Activated T-helper 2 cell treated with anti-CD3 and anti-CD28 coated beads, Interferon-gamma antibody, Interleukin-2, Interleukin-4, amounts not matched to agents 10 μg/mL and 5 μg/mL and 100 μg/mL, durations not matched to agents 14 hours and 24 hours and 36 hours (primary cell): ENCODE measurements around the gene SF3B3. TPM values are rescaled to one million over a fixed set of nuclear protein-coding genes. Genes with fewer than 3 reads are reported as not detected.
A peak's percentile ranks its signal among the peaks of the same experiment; 100 is the strongest.

ENCODE experiments used
- DNase-seq: peaks from one replicate; pipeline ENCODE4 v3.0.0; 2021; ENCODE audit warnings: low spot score
- H3K27ac Mint-ChIP-seq: one replicate; pipeline ENCODE4 v1.8.0; 2021; ENCODE audit warnings: mixed read lengths
- H3K27me3 Mint-ChIP-seq: one replicate; pipeline ENCODE4 v1.8.0; 2021; ENCODE audit warnings: low read depth, mixed read lengths
- H3K36me3 Mint-ChIP-seq: one replicate; pipeline ENCODE4 v1.8.0; 2021; ENCODE audit warnings: low read depth, mixed read lengths
- H3K4me1 Mint-ChIP-seq: one replicate; pipeline ENCODE4 v1.8.0; 2021; ENCODE audit warnings: low read depth, mixed read lengths
- H3K4me3 Mint-ChIP-seq: one replicate; pipeline ENCODE4 v1.8.0; 2021; ENCODE audit warnings: low read depth, mild to moderate bottlenecking, moderate library complexity, mixed read lengths
- H3K9me3 Mint-ChIP-seq: one replicate; pipeline ENCODE4 v1.8.0; 2021; ENCODE audit warnings: mixed read lengths
- intact Hi-C: fragments of 100-400 bp; cut with micrococcal nuclease; formaldehyde crosslinking; loops from one replicate; pipeline ENCODE4 v1.15.1; 2023
- total RNA-seq: library from RNA; stranded (reverse); gene quantifications from 2 replicates; pipeline ENCODE4 v1.2.3, GENCODE V29; 2022

SF3B3 gene
- total RNA-seq, 1 donor from 2014 or later, result 520 TPM

GRCh38 chr16:70573451-70574121 lies 50.0 kb downstream of the SF3B3 start:
- intact Hi-C loops, result no loop called here
- H3K27ac Mint-ChIP-seq, result no peak overlapping the region
- peaks cover 66% of the 10 kb centered on the region for H3K36me3 Mint-ChIP-seq
- H3K9me3 Mint-ChIP-seq, result no peaks in the 10 kb centered on the region
- DNase-seq, result no peak
- H3K4me1 Mint-ChIP-seq, result peaks cover 11% of the 10 kb centered on the region
- no peaks in the 10 kb centered on the region for H3K27me3 Mint-ChIP-seq
- H3K4me3 Mint-ChIP-seq, result no peak overlapping the region

GRCh38 chr16:70574595-70575271 lies 51.1 kb downstream of the SF3B3 start:
- intact Hi-C loops, result loop anchor here (5.0 kb wide), 1 partner anchor 78 kb away; no protein-coding TSS in a partner anchor

GRCh38 chr16:70575376-70575775 lies 51.8 kb downstream of the SF3B3 start:
- no peaks in the 10 kb centered on the region for H3K27me3 Mint-ChIP-seq
- no peak for DNase-seq
- H3K27ac Mint-ChIP-seq, result no peak overlapping the region
- peaks cover 50% of the 10 kb centered on the region for H3K36me3 Mint-ChIP-seq
- H3K4me1 Mint-ChIP-seq, result peaks cover 11% of the 10 kb centered on the region
- H3K4me3 Mint-ChIP-seq, result no peak overlapping the region
- no peaks in the 10 kb centered on the region for H3K9me3 Mint-ChIP-seq
- intact Hi-C loops, result loop anchor here (5.0 kb wide), 1 partner anchor 77 kb away; no protein-coding TSS in a partner anchor

More at GRCh38 chr16:70574595-70575271, 51.1 kb downstream of the SF3B3 start:
- no peak overlapping the region for H3K27ac Mint-ChIP-seq
- H3K4me3 Mint-ChIP-seq, result no peak overlapping the region
- H3K4me1 Mint-ChIP-seq, result peaks cover 11% of the 10 kb centered on the region
- peaks cover 54% of the 10 kb centered on the region for H3K36me3 Mint-ChIP-seq
- DNase-seq, result no peak
- H3K9me3 Mint-ChIP-seq, result no peaks in the 10 kb centered on the region
- H3K27me3 Mint-ChIP-seq, result no peaks in the 10 kb centered on the region

GRCh38 chr16:70576431-70577255 lies 53.0 kb downstream of the SF3B3 start:
- peaks cover 37% of the 10 kb centered on the region for H3K36me3 Mint-ChIP-seq
- H3K9me3 Mint-ChIP-seq, result no peaks in the 10 kb centered on the region
- no peaks in the 10 kb centered on the region for H3K27me3 Mint-ChIP-seq
- H3K4me1 Mint-ChIP-seq, result peaks cover 7% of the 10 kb centered on the region
- no peak overlapping the region for H3K4me3 Mint-ChIP-seq
- peak overlapping the region; percentile 25 for H3K27ac Mint-ChIP-seq
- intact Hi-C loops, result loop anchor here (5.0 kb wide), 1 partner anchor 76 kb away; no protein-coding TSS in a partner anchor
- no peak for DNase-seq

GRCh38 chr16:70577256-70577698 lies 53.7 kb downstream of the SF3B3 start:
- no peak overlapping the region for H3K27ac Mint-ChIP-seq
- H3K36me3 Mint-ChIP-seq, result peaks cover 31% of the 10 kb centered on the region
- H3K9me3 Mint-ChIP-seq, result no peaks in the 10 kb centered on the region
- no peaks in the 10 kb centered on the region for H3K27me3 Mint-ChIP-seq
- no peak overlapping the region for H3K4me3 Mint-ChIP-seq
- intact Hi-C loops, result loop anchor here (5.0 kb wide), 1 partner anchor 75 kb away; no protein-coding TSS in a partner anchor
- peaks cover 6% of the 10 kb centered on the region for H3K4me1 Mint-ChIP-seq
- DNase-seq, result no peak

- peaks cover 24% of the 10 kb centered on the region for H3K36me3 Mint-ChIP-seq
- H3K27ac Mint-ChIP-seq, result no peak overlapping the region
- no peaks in the 10 kb centered on the region for H3K27me3 Mint-ChIP-seq
- no peak for DNase-seq
- H3K9me3 Mint-ChIP-seq, result no peaks in the 10 kb centered on the region
- intact Hi-C loops, result loop anchor here (5.0 kb wide), 1 partner anchor 74 kb away; no protein-coding TSS in a partner anchor
- no peak overlapping the region for H3K4me3 Mint-ChIP-seq
- peaks cover 6% of the 10 kb centered on the region for H3K4me1 Mint-ChIP-seq
Measured at GRCh38 chr16:70578035-70578434, 54.4 kb downstream of the SF3B3 start.

GRCh38 chr16:70579248-70579647 lies 55.6 kb downstream of the SF3B3 start:
- intact Hi-C loops, result loop anchor here (5.0 kb wide), 1 partner anchor 73 kb away; no protein-coding TSS in a partner anchor
- Mint-ChIP-seq H3K27ac (no peak overlapping the region), H3K4me3 (no peak overlapping the region), H3K36me3 (peaks cover 15% of the 10 kb centered on the region), H3K4me1 (peaks cover 3% of the 10 kb centered on the region), H3K27me3 (no peaks in the 10 kb centered on the region), H3K9me3 (no peaks in the 10 kb centered on the region)
- no peak for DNase-seq

- intact Hi-C loops, result loop anchor here (5.0 kb wide), 1 partner anchor 72 kb away; no protein-coding TSS in a partner anchor
- Mint-ChIP-seq H3K4me1 (peaks cover 3% of the 10 kb centered on the region), H3K27ac (no peak overlapping the region), H3K9me3 (no peaks in the 10 kb centered on the region), H3K27me3 (peaks cover under 1% of the 10 kb centered on the region), H3K36me3 (peaks cover 9% of the 10 kb centered on the region), H3K4me3 (no peak overlapping the region)
- DNase-seq, result no peak
Measured at GRCh38 chr16:70579648-70580630, 56.3 kb downstream of the SF3B3 start.

- H3K27ac Mint-ChIP-seq, result no peak overlapping the region
- H3K4me3 Mint-ChIP-seq, result no peak overlapping the region
- peaks cover 2% of the 10 kb centered on the region for H3K27me3 Mint-ChIP-seq
- no peaks in the 10 kb centered on the region for H3K36me3 Mint-ChIP-seq
- H3K4me1 Mint-ChIP-seq, result no peaks in the 10 kb centered on the region
- no peaks in the 10 kb centered on the region for H3K9me3 Mint-ChIP-seq
- no peak for DNase-seq
- intact Hi-C loops, result no loop called here
Measured at GRCh38 chr16:70582280-70582978, 58.8 kb downstream of the SF3B3 start.

- DNase-seq, result no peak
- Mint-ChIP-seq H3K9me3 (no peaks in the 10 kb centered on the region), H3K27ac (no peak overlapping the region), H3K27me3 (peaks cover 2% of the 10 kb centered on the region), H3K4me3 (no peak overlapping the region), H3K4me1 (no peaks in the 10 kb centered on the region), H3K36me3 (no peaks in the 10 kb centered on the region)
- intact Hi-C loops, result no loop called here
Measured at GRCh38 chr16:70586731-70587130, 63.1 kb downstream of the SF3B3 start.

GRCh38 chr16:70588565-70588964 lies 64.9 kb downstream of the SF3B3 start:
- H3K4me3 Mint-ChIP-seq, result no peak overlapping the region
- DNase-seq, result no peak
- H3K27ac Mint-ChIP-seq, result no peak overlapping the region
- H3K4me1 Mint-ChIP-seq, result no peaks in the 10 kb centered on the region
- intact Hi-C loops, result no loop called here
- no peaks in the 10 kb centered on the region for H3K36me3 Mint-ChIP-seq
- no peaks in the 10 kb centered on the region for H3K9me3 Mint-ChIP-seq
- H3K27me3 Mint-ChIP-seq, result peaks cover 2% of the 10 kb centered on the region
